Measurements from ENCODE around the gene UGT1A9.

UGT1A9 gene

DNA sequence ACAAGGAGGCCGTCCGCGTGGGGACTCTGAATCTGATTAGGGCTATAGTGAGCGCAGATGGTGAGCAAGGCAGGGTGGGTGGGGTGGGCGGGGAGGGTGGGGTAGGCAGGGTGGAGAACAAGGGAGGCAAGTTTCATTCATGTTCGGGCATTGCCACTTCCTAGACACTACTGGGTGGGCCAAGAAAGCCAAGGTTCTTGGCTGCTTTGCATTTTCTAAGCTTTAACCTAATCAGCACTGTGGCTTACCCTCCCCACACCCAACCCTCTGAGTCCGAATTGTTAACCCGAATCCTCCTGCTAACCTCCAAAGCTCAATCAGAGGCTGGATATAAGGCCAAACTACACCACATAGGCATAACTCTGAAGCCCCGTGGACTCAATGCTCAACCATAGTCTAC, 124.6 kb downstream of the UGT1A9 start:
- in situ Hi-C loops (cut with MboI; ENCODE audit: low pct_unique_long_range_greater_than_20kb, low sequenced_read_pairs, unreplicated experiment): no loop called here
- DNase-seq (ENCODE audit: low spot score): no peak
- TF ChIP-seq, protein P1, sequence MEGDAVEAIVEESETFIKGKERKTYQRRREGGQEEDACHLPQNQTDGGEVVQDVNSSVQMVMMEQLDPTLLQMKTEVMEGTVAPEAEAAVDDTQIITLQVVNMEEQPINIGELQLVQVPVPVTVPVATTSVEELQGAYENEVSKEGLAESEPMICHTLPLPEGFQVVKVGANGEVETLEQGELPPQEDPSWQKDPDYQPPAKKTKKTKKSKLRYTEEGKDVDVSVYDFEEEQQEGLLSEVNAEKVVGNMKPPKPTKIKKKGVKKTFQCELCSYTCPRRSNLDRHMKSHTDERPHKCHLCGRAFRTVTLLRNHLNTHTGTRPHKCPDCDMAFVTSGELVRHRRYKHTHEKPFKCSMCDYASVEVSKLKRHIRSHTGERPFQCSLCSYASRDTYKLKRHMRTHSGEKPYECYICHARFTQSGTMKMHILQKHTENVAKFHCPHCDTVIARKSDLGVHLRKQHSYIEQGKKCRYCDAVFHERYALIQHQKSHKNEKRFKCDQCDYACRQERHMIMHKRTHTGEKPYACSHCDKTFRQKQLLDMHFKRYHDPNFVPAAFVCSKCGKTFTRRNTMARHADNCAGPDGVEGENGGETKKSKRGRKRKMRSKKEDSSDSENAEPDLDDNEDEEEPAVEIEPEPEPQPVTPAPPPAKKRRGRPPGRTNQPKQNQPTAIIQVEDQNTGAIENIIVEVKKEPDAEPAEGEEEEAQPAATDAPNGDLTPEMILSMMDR (IDR thresholded peaks at IDR 0.05; ENCODE audit: extremely low read depth, insufficient read depth, missing control alignments): no peak

DNA sequence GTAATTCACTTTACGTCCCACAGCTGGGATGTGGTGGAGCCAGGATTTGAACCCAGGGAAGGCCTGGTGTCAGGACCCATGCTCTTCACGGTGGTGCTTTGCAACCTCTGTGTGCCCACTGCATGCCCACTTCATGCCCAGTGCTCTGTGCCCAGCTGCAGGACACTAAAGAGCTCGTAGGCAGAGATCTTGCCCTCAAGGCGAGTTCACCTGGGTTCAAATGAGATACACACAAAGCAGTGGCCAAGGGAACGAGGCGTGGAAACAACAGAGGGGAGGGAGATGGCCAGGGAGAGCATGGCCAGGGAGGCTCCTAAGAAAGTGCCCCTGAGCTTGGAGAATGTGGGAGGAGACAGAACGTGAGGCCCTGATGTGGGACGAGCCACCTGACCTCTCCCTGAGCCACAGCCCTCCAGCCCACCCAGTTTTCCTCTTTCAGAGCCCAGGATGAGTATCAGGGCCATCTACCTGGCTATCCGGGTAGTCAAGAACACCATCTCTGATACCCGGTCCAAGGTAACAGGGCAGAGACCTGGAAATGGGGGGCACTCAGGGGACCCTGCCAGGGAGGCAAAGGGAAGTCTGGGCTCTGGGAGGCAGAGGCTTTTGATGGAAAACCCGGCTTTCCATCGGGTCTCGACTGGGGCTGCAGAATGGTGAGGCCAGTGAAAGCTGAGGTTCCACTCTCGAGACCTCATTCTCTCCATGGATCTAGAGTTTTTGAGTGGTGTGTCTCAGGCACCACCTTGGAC, 126.8 kb downstream of the UGT1A9 start:
- no peak for DNase-seq (ENCODE audit: low spot score)
- TF ChIP-seq, protein P1 (IDR thresholded peaks at IDR 0.05; ENCODE audit: extremely low read depth, insufficient read depth, missing control alignments): no peak

DNA sequence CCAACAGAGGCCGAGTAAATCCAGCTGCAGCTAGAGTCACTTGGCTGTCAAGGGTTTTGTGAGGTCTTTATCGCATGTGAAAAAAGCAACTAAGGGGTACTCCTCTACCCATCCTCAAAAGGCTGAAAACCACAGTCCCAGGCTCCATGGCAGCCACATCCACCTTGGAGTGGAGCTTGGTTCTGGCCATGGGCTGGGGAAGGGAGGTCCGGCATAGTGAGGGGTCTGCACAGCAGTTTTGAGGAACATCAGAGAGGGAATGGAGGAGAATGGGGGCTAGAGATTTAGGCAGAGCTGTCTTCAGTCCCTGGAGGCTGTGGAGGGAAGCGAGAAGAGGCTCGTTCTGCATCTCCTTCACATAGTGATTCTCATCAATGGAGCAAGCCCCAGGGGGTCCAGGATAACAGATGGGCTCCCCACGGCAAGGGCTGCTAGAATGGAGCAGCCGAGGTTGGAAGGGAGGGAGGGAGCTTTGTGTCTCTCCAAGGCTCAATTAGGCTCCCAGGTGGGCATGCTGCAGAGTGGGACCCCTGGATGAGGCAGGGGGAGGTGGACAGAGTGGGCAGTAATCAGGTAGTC, 127.5 kb downstream of the UGT1A9 start:
- no peak for DNase-seq (ENCODE audit: low spot score)
- in situ Hi-C loops (cut with MboI; ENCODE audit: low pct_unique_long_range_greater_than_20kb, low sequenced_read_pairs, unreplicated experiment): no loop called here

More for the DNA sequence above, 126.8 kb downstream of the UGT1A9 start:
- in situ Hi-C loops (cut with MboI; ENCODE audit: low pct_unique_long_range_greater_than_20kb, low sequenced_read_pairs, unreplicated experiment): no loop called here

DNA sequence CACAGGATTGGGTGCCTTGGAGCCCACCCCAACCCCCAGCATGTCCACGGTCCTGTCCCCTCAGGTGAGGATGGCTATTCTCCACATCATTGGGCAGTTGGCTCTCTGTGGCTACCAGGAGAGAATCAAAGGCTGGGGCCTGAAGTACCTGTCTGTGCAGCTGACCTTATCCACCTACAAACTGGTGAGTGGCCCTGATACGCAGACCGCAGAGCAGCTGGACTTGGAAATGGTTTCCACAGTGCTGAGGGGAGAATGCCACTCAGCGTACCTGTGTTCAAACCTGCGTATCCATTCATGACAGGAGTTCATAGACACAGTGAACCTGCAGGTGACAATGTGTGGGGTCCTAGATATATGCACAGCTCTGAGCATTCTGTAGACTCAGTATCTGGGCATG, 128.0 kb downstream of the UGT1A9 start:
- TF ChIP-seq, protein P1 (IDR thresholded peaks at IDR 0.05; ENCODE audit: extremely low read depth, insufficient read depth, missing control alignments): no peak
- no peak for DNase-seq (ENCODE audit: low spot score)
- in situ Hi-C loops (cut with MboI; ENCODE audit: low pct_unique_long_range_greater_than_20kb, low sequenced_read_pairs, unreplicated experiment): no loop called here

More for the DNA sequence above, 127.5 kb downstream of the UGT1A9 start:
- TF ChIP-seq, protein P1 (IDR thresholded peaks at IDR 0.05; ENCODE audit: extremely low read depth, insufficient read depth, missing control alignments): no peak

DNA sequence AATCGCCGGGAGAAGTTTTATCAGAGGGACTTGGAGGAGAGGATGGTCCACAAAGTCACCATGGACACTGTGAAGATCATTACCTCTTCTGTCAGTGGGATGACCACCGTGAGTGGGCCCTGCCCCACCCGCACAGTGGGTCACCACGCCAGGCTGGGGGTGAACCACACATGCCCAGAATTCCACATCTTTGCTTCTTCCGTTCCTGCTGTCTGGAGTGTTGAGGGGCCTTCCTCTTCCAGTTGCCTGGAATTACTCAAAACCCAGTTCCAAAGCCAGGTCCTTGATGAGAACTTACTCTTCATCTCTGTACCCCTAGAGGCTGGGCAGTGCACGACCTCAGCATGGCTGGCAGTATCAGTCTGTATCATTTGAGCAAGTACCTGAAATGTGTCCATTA, 128.5 kb downstream of the UGT1A9 start:
- DNase-seq (ENCODE audit: low spot score): no peak
- TF ChIP-seq, protein P1 (IDR thresholded peaks at IDR 0.05; ENCODE audit: extremely low read depth, insufficient read depth, missing control alignments): no peak
- in situ Hi-C loops (cut with MboI; ENCODE audit: low pct_unique_long_range_greater_than_20kb, low sequenced_read_pairs, unreplicated experiment): no loop called here

DNA sequence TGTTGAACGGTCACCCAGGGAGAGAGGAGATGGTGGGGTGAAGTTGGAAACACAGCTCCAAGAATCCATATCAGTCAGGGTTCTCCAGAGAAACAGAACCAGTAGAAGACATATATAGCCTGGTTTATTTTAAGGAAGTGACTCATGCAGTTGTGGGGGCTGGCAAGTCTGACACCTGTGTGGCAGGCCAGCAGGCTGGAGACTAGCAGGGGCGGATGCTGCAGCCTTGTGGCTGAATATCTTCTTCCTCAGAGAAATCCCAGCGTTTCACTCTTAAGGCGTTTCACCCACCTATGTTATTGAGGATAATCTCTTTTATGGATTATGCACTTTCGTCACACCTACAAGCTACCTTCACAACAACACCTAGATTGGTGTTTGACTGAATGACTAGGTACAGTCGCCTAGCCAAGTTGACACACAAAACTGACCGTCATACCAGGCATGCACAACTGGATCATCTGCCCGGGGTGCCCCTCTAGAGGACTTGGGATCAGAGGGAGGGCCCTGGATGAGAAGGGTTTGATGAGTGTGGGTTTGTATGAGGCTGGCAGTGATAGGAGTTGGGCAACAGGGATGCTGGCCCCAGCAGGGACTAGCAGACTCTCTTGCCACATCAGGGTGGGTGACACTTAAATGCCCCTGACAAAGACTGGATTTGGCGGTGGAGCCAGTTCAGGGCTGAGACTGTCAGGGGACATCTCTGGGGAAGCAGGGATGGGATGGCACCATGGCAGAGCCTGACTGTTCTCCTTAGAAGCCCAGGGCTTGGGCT, 129.8 kb downstream of the UGT1A9 start:
- in situ Hi-C loops (cut with MboI; ENCODE audit: low pct_unique_long_range_greater_than_20kb, low sequenced_read_pairs, unreplicated experiment): no loop called here
- DNase-seq (ENCODE audit: low spot score): no peak
- TF ChIP-seq, protein P1 (IDR thresholded peaks at IDR 0.05; ENCODE audit: extremely low read depth, insufficient read depth, missing control alignments): peak; percentile 5
